SKM-1 treated with dmso at 0.1 percent for 144 hours (cell line): Measurements from ENCODE around the gene PSTPIP2.

Source experiments
- DNase-seq: peaks from one replicate; lab custom pipeline; 2025; ENCODE audit not compliant: unreplicated experiment; lab: John Stamatoyannopoulos, UW

PSTPIP2 gene

GRCh38 chr18:45940724-45941123 is 131.3 kb downstream of the PSTPIP2 start:
- no peak for DNase-seq

- no peak for DNase-seq
These were observed 132.8 kb downstream of the PSTPIP2 start for GRCh38 chr18:45939236-45939635.

GRCh38 chr18:45938488-45938935 is 133.5 kb downstream of the PSTPIP2 start:
- no peak for DNase-seq

GRCh38 chr18:45935591-45936335 is 136.3 kb downstream of the PSTPIP2 start:
- no peak for DNase-seq
